ENCODE measurements around the gene SCN1A. TPM values are rescaled to one million over a fixed set of nuclear protein-coding genes. Genes with fewer than 3 reads are reported as not detected.
A peak's percentile ranks its signal among the peaks of the same experiment; 100 is the strongest.

The SCN1A gene
- polyA plus RNA-seq, 3 donors: not detected

- peaks cover 0 to 2% (median 0%) of the 10 kb centered on the region in 7 donors for H3K9me3 Mint-ChIP-seq
- peaks cover 40% of the 10 kb centered on the region for H3K4me1 Mint-ChIP-seq
- Histone ChIP-seq H3K79me2 (ENCODE audit: insufficient read depth, low read length) (no peaks in the 10 kb centered on the region), H3K27me3 (ENCODE audit: control insufficient read depth in 2 of 2, insufficient read depth in 2 of 2, low read length in 2 of 2) (no peaks in the 10 kb centered on the region), H3K9ac (ENCODE audit: insufficient read depth, low read length, poor library complexity, severe bottlenecking) (no peak overlapping the region), H4K20me1 (ENCODE audit: insufficient read depth, low read length) (no peaks in the 10 kb centered on the region), H3K9me3 (replicated peaks in 1 of 2; ENCODE audit: control insufficient read depth in 1 of 2, insufficient read depth in 1 of 2, low read length in 2 of 2) (no peaks in the 10 kb centered on the region), H3K4me3 (replicated peaks in 1 of 3; ENCODE audit: low read depth in 2 of 3, low read length in 3 of 3) (no peak overlapping the region), H2AFZ (ENCODE audit: insufficient read depth, low read depth, low read length, poor library complexity, severe bottlenecking) (no peak overlapping the region), H3K27ac (ENCODE audit: low read depth in 1 of 2, low read length in 2 of 2) (no peak overlapping the region), H3K4me2 (replicated peaks; ENCODE audit: extremely low read depth, low read length, poor library complexity, severe bottlenecking) (no peak overlapping the region), H3K4me1 (ENCODE audit: control insufficient read depth in 1 of 2, insufficient read depth in 2 of 2, low read length in 2 of 2) (peaks cover 39 to 43% of the 10 kb centered on the region in 2 donors), H3K36me3 (replicated peaks in 1 of 2; ENCODE audit: control insufficient read depth in 1 of 2, insufficient read depth in 2 of 2, low read length in 2 of 2) (no peaks in the 10 kb centered on the region)
- intact Hi-C loops (cut with micrococcal nuclease): no loop called here
- no peak overlapping the region for H3K27ac Mint-ChIP-seq
- TF ChIP-seq CTCF (IDR thresholded peaks at IDR 0.05): no peak
- no peak for DNase-seq
- no peak overlapping the region for H3K4me3 Mint-ChIP-seq
- WGBS (ENCODE audit: insufficient coverage): no CpG with 5 or more reads among the region's 1 CpG
- peaks cover 0 to 3% of the 10 kb centered on the region in 2 donors for H3K36me3 Mint-ChIP-seq
- H3K27me3 Mint-ChIP-seq (ENCODE audit: low read depth in 3 of 3): peaks cover 0 to 4% (median 2%) of the 10 kb centered on the region in 3 donors
Measured at GRCh38 chr2:166094325-166094724, 33.5 kb downstream of the SCN1A start.

- Histone ChIP-seq H3K27ac (ENCODE audit: low read depth in 1 of 2, low read length in 2 of 2) (peak overlapping the region; percentile 60 to 73), H3K36me3 (replicated peaks in 1 of 2; ENCODE audit: control insufficient read depth in 1 of 2, insufficient read depth in 2 of 2, low read length in 2 of 2) (no peaks in the 10 kb centered on the region), H3K79me2 (ENCODE audit: insufficient read depth, low read length) (no peaks in the 10 kb centered on the region), H3K9me3 (replicated peaks in 1 of 2; ENCODE audit: control insufficient read depth in 1 of 2, insufficient read depth in 1 of 2, low read length in 2 of 2) (no peaks in the 10 kb centered on the region), H3K4me3 (replicated peaks in 1 of 3; ENCODE audit: low read depth in 2 of 3, low read length in 3 of 3) (no peak overlapping the region), H3K9ac (ENCODE audit: insufficient read depth, low read length, poor library complexity, severe bottlenecking) (no peak overlapping the region), H3K4me1 (ENCODE audit: control insufficient read depth in 1 of 2, insufficient read depth in 2 of 2, low read length in 2 of 2) (peaks cover 49 to 54% of the 10 kb centered on the region in 2 donors), H3K27me3 (ENCODE audit: control insufficient read depth in 2 of 2, insufficient read depth in 2 of 2, low read length in 2 of 2) (no peaks in the 10 kb centered on the region), H4K20me1 (ENCODE audit: insufficient read depth, low read length) (no peaks in the 10 kb centered on the region), H3K4me2 (replicated peaks; ENCODE audit: extremely low read depth, low read length, poor library complexity, severe bottlenecking) (peak overlapping the region; percentile 4), H2AFZ (ENCODE audit: insufficient read depth, low read depth, low read length, poor library complexity, severe bottlenecking) (no peak overlapping the region)
- no peaks in the 10 kb centered on the region for H3K9me3 Mint-ChIP-seq
- no peak overlapping the region for H3K4me3 Mint-ChIP-seq
- intact Hi-C loops (cut with micrococcal nuclease): no loop called here
- no peak for TF ChIP-seq CTCF (IDR thresholded peaks at IDR 0.05)
- peaks cover 0 to 4% (median 2%) of the 10 kb centered on the region in 3 donors for H3K27me3 Mint-ChIP-seq (ENCODE audit: low read depth in 3 of 3)
- H3K4me1 Mint-ChIP-seq: peaks cover 49% of the 10 kb centered on the region
- peak overlapping the region; percentile 78 to 93 (median 82) for H3K27ac Mint-ChIP-seq
- H3K36me3 Mint-ChIP-seq: peaks cover 0 to 3% of the 10 kb centered on the region in 2 donors
- peak; percentile 82 to 87 (median 82) for DNase-seq
- WGBS (ENCODE audit: insufficient coverage): 14% methylated on average over 1 of the region's 3 CpGs
Measured at GRCh38 chr2:166092889-166093288, 34.9 kb downstream of the SCN1A start.

Data from CD14-positive monocyte (primary cell).